Measurements from ENCODE around the gene TSPEAR. TPM values are rescaled to one million over a fixed set of nuclear protein-coding genes. Genes with fewer than 3 reads are reported as not detected.

TSPEAR gene
- total RNA-seq, 2 donors from 2014 or later, result not detected

GRCh38 chr21:44462086-44462833 is 249.1 kb downstream of the TSPEAR start:
- H3K36me3 ChIP-seq, result no peaks in the 10 kb centered on the region
- TF ChIP-seq, protein P1, sequence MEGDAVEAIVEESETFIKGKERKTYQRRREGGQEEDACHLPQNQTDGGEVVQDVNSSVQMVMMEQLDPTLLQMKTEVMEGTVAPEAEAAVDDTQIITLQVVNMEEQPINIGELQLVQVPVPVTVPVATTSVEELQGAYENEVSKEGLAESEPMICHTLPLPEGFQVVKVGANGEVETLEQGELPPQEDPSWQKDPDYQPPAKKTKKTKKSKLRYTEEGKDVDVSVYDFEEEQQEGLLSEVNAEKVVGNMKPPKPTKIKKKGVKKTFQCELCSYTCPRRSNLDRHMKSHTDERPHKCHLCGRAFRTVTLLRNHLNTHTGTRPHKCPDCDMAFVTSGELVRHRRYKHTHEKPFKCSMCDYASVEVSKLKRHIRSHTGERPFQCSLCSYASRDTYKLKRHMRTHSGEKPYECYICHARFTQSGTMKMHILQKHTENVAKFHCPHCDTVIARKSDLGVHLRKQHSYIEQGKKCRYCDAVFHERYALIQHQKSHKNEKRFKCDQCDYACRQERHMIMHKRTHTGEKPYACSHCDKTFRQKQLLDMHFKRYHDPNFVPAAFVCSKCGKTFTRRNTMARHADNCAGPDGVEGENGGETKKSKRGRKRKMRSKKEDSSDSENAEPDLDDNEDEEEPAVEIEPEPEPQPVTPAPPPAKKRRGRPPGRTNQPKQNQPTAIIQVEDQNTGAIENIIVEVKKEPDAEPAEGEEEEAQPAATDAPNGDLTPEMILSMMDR (IDR thresholded peaks at IDR 0.05), result no peak
- no peaks in the 10 kb centered on the region for H3K9me3 ChIP-seq
- no peak for DNase-seq (ENCODE audit: low spot score)
- no peaks in the 10 kb centered on the region for H3K4me1 ChIP-seq (ENCODE audit: control insufficient read depth in 1 of 2, low read depth in 2 of 2)
- no peaks in the 10 kb centered on the region for H3K27me3 ChIP-seq (replicated peaks; ENCODE audit: insufficient read depth)
- no peak overlapping the region for H3K27ac ChIP-seq
- H3K4me3 ChIP-seq, result no peak overlapping the region
- ATAC-seq (ENCODE audit: insufficient number of reproducible peaks, low FRiP score, low read depth), result no peak

DNA sequence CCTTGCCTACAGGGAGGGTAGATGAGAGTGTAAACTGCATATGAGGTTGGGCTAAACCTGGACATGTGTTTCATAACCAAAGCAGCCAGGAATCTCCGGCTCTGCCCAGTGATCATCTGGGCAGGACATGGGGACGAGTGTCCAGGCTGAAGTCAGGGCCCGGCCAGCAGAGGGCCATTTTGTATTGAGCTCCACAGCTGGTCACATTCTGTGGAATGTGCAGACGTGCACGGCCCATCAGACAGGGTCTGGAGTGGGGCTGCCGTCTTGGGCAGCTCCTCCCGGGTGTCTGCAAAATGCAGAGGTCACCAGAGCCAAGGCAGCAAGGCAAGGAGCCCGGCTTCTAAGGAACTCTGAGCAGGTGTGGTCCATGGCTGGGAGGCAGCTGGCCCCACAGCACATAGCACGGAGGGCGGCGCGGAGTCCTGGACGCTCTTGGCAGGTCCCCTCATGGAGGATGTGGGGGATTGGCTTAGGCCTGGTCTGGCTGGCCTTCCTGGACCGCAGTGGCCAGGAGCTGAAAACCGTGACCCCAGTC is 249.8 kb downstream of the TSPEAR start:
- no peaks in the 10 kb centered on the region for H3K9me3 ChIP-seq
- H3K27ac ChIP-seq, result no peak overlapping the region
- no peak for DNase-seq (ENCODE audit: low spot score)
- H3K4me3 ChIP-seq, result no peak overlapping the region
- no peaks in the 10 kb centered on the region for H3K27me3 ChIP-seq (replicated peaks; ENCODE audit: insufficient read depth)
- no peaks in the 10 kb centered on the region for H3K36me3 ChIP-seq
- TF ChIP-seq, protein P1 (IDR thresholded peaks at IDR 0.05), result no peak
- no peaks in the 10 kb centered on the region for H3K4me1 ChIP-seq (ENCODE audit: control insufficient read depth in 1 of 2, low read depth in 2 of 2)
- ATAC-seq (ENCODE audit: insufficient number of reproducible peaks, low FRiP score, low read depth), result no peak

DNA sequence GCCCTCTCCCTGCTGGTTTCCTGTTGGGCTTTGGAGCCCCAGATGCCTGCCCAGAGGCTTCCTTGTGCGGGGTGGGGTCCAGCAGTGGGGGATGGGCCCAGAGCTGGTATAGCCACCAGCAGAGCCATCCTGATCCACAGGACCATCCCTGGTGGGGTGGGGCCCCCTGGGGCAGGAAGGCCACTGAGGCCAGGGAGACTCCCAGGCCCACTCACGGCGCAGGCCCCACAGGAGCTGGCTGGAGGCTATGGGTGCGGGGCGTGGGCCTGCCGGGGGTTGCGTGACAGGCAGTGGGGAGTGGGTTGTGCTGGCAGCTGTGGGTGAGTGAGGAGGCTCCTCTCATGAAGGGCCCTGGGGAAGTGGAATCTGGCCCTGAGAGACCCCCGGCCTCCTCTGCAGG is 250.4 kb downstream of the TSPEAR start:
- TF ChIP-seq, protein P1 (IDR thresholded peaks at IDR 0.05), result no peak
- H3K9me3 ChIP-seq, result no peaks in the 10 kb centered on the region
- no peak for ATAC-seq (ENCODE audit: insufficient number of reproducible peaks, low FRiP score, low read depth)

GRCh38 chr21:44460441-44460755 is 251.0 kb downstream of the TSPEAR start:
- DNase-seq (ENCODE audit: low spot score) (no peak), ATAC-seq (ENCODE audit: insufficient number of reproducible peaks, low FRiP score, low read depth) (no peak)
- TF ChIP-seq, protein P1 (IDR thresholded peaks at IDR 0.05), result no peak

More for the DNA sequence above, 250.4 kb downstream of the TSPEAR start:
- no peak for DNase-seq (ENCODE audit: low spot score)
- Histone ChIP-seq H3K4me1 (ENCODE audit: control insufficient read depth in 1 of 2, low read depth in 2 of 2) (peaks cover 2 to 5% of the 10 kb centered on the region in 2 donors), H3K27ac (no peak overlapping the region), H3K36me3 (no peaks in the 10 kb centered on the region), H3K27me3 (replicated peaks; ENCODE audit: insufficient read depth) (no peaks in the 10 kb centered on the region), H3K4me3 (no peak overlapping the region)

GRCh38 chr21:44459712-44460440 is 251.5 kb downstream of the TSPEAR start:
- ATAC-seq (ENCODE audit: insufficient number of reproducible peaks, low FRiP score, low read depth), result no peak
- TF ChIP-seq, protein P1 (IDR thresholded peaks at IDR 0.05), result no peak
- no peak overlapping the region for H3K4me3 ChIP-seq
- H3K4me1 ChIP-seq (ENCODE audit: control insufficient read depth in 1 of 2, low read depth in 2 of 2), result peaks cover 3 to 9% of the 10 kb centered on the region in 2 donors
- DNase-seq (ENCODE audit: low spot score), result no peak
- no peaks in the 10 kb centered on the region for H3K27me3 ChIP-seq (replicated peaks; ENCODE audit: insufficient read depth)
- no peaks in the 10 kb centered on the region for H3K36me3 ChIP-seq
- no peaks in the 10 kb centered on the region for H3K9me3 ChIP-seq
- H3K27ac ChIP-seq, result no peak overlapping the region

More at GRCh38 chr21:44460441-44460755, 251.0 kb downstream of the TSPEAR start:
- no peaks in the 10 kb centered on the region for H3K27me3 ChIP-seq (replicated peaks; ENCODE audit: insufficient read depth)
- H3K4me3 ChIP-seq, result no peak overlapping the region
- H3K36me3 ChIP-seq, result no peaks in the 10 kb centered on the region
- H3K27ac ChIP-seq, result no peak overlapping the region
- no peaks in the 10 kb centered on the region for H3K9me3 ChIP-seq
- peaks cover 3 to 9% of the 10 kb centered on the region in 2 donors for H3K4me1 ChIP-seq (ENCODE audit: control insufficient read depth in 1 of 2, low read depth in 2 of 2)
